GM18505 (cell line): ENCODE results near the gene PTH2.

Experiments used
- ATAC-seq: cut with Tn5 transposase; IDR thresholded peaks from one replicate; pipeline ENCODE4 v1.9.1; 2021; ENCODE audit not compliant: unreplicated experiment
- POLR2A ChIP-seq: IDR thresholded peaks from 4 replicates; pipeline ENCODE4 v1.6.1; 2011; ENCODE audit warnings: borderline replicate concordance; ENCODE audit not compliant: insufficient read depth, insufficient read length; ENCODE audit errors: extremely low read depth

Gene PTH2

DNA sequence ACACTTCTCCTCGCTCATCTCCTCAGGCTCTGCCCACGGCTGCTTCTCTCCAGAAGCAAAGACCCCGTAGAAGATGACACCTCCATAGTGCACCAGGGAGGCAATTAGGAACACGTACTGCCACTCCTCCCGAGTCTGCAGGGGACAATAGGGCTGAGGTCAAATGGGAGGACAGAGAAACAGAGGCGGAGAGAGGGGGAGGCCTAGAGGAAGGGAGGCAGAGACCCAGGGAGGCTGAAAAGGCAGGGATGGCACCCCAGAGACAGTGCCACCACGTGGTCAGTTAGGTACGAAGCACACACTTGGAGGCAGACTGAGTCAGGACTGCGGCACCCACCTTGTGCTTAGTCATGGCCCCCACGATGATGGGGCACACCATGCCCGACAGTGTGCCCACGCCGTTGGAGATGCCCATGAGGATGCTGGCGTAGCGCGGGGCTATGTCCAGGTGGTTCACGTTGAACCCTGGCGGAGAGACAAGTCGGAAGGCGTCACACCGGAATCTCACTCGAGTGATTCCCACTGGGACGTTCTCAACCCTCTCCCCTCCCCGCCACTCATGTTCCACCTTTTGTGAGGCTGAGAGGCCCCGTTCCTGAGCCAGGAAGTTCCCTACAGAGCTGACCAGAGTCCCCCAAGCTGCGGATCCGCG, 7.6 kb upstream of the PTH2 start:
- no peak for TF ChIP-seq POLR2A
- ATAC-seq = no peak

DNA sequence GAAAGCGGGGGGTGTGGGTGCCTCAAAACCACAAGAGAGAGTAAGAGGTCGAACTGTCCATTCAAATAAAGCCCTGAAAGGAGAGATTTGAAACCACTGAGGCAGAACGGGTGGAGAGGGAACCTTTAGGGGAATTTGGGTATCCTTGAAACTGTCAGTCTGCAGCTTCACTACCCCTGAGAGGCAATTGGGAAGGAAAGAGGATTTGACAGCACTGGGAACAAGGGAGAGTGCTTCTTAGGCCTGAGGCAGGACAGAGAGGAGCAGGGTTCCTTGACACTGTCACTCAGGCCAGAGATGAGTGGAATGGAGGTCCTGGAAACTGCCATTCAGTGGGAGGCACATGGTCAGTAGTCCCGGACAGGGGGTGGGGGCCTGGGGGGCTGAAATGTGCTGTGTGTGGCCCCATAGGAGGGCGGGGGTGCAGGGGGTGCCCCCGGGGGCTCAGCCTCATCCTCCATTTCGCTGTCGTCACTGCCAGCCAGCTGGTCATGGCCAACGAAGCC, 7.0 kb upstream of the PTH2 start:
- ATAC-seq = no peak
- no peak for TF ChIP-seq POLR2A

DNA sequence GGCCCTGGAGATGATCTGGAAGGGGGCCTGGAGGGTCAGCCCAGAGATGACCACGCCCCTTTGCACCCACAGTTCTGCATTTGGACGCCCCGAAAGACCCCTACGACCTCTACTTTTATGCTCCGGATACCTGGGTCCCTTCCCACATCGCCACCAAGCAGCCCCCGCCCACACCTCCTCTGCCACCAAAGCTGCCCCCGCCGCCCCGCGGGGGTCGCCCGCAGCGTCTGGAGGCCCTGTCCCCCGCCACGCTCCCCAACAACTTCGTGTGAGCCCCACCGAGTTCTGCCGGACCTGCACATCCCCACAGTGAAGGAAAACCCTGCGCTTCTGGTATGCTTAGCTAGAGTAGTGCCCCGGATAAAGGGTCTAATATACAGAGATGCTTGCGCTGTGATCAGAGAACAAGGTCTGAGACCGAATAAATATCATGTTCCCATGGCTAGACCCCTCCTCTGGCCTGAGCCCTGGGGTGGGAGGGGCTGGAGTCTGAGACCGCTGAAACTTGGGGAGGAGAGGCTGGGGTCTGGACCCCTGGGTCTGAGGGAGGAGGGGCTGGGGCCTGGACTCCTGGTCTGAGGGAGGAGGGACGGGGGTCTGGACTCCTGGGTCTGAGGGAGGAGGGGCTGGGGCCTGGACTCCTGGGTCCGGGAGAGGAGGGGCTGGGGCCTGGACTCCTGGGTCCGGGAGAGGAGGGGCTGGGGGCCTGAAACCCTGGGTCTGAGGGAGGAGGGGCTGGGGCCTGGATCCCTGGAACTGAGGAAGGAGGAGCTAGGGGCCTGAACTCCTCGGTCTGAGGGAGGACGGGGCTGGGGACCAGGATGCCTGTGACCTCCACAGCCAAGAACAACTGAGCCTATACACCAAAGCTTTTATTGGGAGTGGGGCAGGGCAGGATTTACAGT, 5.6 kb upstream of the PTH2 start:
- ATAC-seq = no peak
- no peak for TF ChIP-seq POLR2A

DNA sequence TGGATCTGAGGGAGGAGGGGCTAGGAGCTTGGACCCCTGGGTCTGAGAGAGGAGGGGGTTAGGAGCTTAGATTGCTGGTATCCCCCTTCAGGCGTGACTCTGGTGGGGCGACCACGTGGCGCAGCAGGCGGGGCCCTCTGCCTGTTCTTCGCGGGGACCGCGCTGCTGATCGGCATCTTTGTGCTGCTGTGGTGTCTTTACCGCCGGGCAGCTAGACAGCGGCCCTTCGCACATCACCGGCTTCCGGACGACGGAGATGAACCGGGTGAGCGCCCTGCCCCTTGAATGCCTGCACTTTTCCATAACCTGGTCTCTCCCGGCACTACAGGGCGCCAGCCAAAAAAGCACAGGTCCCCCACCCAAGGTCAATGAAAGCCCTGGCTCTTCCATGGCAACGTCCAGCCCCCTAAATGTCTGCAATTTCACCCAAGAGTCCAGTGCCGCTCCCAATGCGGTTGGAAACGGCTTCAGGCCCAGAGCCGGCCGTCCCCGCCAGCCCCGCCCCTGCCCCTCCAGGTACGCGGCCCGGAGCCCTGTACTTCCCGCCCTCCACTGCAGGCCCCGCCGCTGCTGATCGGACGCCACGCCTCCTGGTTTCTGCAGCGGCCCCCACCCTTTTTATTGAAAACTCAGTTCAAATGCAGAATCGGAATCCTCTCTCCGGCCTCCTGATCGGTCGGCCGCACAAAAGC, 4.8 kb upstream of the PTH2 start:
- no peak for TF ChIP-seq POLR2A
- ATAC-seq = no peak

DNA sequence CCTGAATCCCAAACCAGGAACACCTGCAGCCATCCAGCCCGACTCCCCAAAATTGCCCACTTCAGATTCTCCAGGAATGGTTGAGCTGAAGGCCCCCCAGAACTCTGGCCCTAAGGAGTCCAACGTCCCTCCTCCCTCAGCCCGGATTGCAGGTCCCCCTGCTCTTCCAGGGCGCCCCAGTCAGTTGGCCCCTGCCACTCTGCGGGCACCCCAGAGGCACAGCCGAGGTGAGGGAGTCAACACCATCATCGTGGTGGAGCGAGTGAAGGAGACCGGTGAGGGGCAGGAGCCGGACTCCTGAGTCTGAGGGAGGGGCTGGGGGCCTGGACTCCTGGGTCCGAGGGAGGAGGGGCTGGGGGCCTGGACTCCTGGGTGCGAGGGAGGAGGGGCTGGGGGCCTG, 4.1 kb upstream of the PTH2 start:
- no peak for TF ChIP-seq POLR2A
- no peak for ATAC-seq

DNA sequence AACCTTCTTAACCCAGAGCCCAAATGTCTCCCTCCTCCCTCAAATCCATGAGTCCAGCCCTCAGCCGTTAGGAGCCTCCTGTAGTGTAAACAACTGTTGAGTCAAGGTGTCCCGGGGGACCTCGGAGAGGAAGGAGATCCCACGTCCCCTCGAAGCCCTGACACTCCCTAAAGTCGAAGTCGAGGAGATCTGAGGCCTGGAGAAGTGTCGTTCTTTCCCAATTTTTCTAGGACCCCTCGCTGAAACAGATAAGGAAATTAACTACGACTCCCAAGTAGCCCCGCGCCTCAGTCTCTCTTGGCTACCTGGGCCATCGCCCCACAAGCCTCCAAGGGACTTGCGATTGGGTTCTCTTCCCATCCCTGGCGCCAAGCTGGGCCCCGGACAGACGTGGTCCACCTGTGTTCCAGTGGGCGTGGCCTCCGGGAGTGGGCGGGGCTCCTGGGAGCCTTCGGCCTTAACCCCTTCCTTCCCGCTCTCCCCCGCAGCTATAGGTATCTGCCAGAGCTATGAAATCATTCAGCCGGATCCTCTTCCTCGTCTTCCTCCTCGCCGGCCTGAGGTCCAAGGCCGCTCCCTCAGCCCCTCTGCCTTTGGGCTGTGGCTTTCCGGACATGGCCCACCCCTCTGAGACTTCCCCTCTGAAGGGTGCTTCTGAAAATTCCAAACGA, 2.8 kb upstream of the PTH2 start:
- TF ChIP-seq POLR2A = no peak
- ATAC-seq = no peak

DNA sequence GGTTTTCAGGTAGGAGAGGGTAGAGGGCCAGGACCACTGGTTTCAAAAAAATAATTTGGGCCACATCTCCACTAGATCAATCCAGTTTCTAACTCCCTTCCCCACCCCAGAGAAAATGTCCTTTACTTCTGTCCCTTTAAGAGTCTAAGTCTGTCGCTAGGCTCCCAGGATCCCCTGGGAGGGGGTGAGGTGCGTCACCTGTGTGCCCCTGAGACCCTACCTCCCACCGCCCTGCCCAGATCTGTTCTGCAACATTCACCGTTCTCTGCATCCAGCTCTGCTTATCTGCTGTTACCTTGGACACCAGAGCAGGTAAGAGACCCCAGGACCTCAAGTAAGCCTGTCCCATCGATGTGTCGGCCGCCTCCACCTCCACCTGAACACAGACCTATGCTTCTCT, 1.9 kb upstream of the PTH2 start, which contains the start of gene GFY:
GFY (plus strand) TSS at position 211 of the 400 bp plus-strand sequence. CDS start 1,043 bp downstream, outside the sequence.
- no peak for ATAC-seq
- no peak for TF ChIP-seq POLR2A

DNA sequence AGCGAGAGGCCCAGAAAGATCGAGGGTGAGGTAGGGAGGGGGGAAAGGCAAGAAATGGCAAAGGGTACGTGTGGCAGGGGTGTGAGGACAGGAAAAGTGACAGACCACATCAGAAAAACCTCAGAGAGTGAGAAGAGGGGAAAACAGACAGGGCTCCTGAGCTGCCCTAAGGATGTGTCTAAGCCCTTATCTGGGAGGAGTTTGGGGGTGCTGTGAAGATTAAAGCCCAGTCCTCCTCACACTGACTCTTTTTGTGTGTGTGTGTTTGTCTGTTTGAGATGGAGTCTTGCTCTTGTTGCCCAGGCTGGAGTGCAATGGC, 703 bp upstream of the PTH2 start:
- TF ChIP-seq POLR2A = no peak
- no peak for ATAC-seq

DNA sequence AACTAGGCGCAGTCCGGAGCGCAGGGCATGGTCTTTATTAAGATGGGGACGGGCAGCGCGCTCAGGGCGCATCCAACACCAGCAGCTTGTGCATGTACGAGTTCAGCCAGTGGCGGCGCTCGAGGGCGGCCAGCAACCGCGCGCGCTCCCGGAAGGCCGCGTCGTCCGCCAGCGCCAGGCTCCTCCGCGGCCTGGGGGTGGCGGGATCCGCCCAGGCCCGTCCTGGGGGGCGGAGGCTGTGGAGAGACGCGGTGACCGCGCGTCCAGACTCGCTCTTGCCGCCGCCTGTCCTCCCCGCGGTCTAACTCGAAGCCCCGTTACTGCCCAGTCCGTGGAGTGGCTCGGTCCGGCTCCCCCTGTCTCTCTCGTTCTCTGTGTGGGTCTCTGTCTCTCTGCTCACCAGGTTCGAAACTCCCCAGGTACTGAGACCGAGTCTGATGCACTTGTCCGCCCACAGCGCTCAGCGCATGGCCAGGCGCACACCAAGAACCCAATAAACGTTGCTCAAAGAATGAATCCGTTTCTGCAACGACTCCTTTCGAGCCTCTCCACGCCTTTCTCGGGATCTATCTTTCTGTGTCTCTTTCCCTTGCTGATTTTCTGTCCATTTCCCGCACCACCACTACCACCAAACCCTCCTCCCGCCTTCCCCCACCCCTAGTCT, 702 bp downstream of the PTH2 start:
- ATAC-seq = no peak
- TF ChIP-seq POLR2A = no peak

DNA sequence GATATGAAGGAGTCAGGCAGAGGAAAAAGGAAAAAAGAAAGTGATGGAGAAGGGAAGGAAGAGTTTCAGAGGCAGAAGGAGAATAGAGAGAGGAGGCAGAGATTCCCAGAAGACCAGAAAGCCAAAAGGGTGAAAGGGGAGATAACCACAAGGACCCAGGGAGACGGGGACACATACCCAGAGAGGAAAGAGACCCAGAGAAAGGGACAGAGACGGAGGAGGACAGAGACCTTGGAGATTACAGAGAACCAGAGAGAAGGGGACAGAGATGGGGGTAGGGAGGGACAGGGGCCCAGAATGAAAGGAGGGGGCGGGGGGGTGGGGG, 1.4 kb downstream of the PTH2 start:
- ATAC-seq = no peak
- TF ChIP-seq POLR2A = no peak

DNA sequence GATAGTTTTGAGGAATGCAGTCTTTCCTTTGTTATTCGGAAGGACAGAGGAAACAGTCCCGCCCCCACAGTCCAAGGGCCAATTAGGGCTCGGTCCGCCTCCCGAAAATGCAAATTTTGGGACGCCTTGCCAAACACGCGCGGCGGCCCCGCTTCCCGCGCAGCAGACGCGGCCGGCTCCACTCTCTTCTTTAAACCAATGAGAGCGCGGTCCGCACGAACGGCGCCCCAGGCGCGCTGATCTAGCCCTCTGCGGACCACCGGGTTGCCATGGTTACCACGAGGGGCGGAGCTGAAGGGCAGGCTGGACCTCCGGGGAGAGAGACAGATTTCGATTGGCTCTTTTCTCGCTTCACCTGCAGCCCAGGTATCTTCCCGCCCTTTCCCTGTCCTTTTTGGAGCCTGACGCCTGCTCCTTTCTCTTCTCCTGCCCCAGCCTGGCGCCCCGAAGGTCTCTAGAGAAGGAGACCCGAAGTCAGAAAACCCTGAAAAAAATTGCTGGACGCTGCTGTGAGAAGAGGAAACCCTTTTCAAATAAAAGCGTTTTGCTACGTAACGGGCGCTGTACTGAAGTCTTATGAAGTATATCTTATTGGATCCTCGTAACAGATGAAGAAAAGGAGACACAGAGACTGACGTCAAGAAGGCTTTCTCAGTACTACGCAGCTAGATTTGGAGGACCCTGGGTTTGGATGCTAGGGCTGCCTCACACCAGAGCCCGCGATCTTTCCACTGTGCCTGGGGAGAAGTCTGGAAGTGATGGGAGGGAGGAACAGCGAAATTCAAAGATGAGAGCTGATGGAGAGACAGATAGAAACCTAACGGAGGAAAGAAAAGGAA, 2.0 kb downstream of the PTH2 start:
- TF ChIP-seq POLR2A = no peak
- ATAC-seq = no peak

DNA sequence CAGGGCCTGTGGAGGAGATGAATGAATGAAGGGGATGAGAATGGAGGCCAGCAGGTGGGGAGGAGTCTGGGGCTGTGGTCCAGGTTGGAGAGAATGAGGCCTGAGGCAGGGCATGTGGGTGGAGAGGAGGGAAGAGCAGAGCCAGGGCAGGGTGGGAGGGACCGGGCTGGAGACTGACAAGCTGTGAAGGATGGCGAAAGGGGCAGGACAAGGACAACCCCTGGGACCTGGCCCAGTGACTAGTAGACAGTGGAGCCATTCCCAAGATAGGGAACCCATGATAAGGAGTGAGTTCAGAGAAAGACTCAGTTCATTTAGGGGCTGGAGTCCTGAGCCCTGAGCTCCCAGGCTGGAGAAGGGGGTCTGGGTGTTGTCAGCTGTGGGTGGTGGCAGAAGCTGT, 3.0 kb downstream of the PTH2 start:
- no peak for TF ChIP-seq POLR2A
- ATAC-seq = no peak
